HL-60 (cell line): Measurements from ENCODE around the gene MOB2.

Source experiments
- GABPA ChIP-seq: IDR thresholded peaks from 2 replicates; pipeline ENCODE4 v1.6.1; 2012; ENCODE audit warnings: low read depth
- POLR2AphosphoS5 ChIP-seq: IDR thresholded peaks from 2 replicates; pipeline ENCODE4 v1.6.1; 2012; ENCODE audit warnings: low read depth
- TF ChIP-seq, protein P1 (sequence below): IDR thresholded peaks from one replicate; pipeline ENCODE4 v1.5.1; 2011; ENCODE audit warnings: low read length, control low read depth, inconsistent platforms; ENCODE audit not compliant: insufficient read depth

DNA sequence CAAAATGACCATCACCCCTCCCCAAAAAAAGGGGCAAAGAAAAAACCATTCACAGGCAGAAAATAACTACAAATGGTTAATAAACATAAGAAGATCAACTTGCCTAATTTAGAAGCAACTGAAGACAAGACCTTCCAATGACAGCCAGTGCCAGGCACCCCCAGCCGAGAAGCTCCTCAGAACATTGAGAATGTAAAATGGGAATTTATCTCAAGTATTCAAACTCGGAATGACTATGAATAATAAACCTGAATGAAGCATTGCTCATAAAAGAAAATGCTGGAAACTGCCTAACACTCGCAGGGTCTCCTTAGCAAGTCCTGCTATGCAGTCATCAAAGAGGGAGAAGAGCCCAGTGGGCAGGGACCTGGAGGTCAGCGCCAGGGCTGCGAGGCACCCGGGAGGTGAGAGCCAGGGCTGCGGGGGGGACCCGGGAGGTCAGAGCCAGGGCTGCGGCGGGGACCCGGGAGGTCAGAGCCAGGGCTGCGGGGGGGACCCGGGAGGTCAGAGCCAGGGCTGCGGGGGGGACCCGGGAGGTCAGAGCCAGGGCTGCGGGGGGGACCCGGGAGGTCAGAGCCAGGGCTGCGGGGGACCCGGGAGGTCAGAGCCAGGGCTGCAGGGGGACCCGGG, 23.2 kb upstream of the MOB2 start:
- TF ChIP-seq GABPA (no peak), POLR2AphosphoS5 (no peak)
- TF ChIP-seq, protein P1, sequence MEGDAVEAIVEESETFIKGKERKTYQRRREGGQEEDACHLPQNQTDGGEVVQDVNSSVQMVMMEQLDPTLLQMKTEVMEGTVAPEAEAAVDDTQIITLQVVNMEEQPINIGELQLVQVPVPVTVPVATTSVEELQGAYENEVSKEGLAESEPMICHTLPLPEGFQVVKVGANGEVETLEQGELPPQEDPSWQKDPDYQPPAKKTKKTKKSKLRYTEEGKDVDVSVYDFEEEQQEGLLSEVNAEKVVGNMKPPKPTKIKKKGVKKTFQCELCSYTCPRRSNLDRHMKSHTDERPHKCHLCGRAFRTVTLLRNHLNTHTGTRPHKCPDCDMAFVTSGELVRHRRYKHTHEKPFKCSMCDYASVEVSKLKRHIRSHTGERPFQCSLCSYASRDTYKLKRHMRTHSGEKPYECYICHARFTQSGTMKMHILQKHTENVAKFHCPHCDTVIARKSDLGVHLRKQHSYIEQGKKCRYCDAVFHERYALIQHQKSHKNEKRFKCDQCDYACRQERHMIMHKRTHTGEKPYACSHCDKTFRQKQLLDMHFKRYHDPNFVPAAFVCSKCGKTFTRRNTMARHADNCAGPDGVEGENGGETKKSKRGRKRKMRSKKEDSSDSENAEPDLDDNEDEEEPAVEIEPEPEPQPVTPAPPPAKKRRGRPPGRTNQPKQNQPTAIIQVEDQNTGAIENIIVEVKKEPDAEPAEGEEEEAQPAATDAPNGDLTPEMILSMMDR: no peak
